HG02870 (cell line): ENCODE results near the gene UGT1A4.
"Not testable (repeated sequence)": the region's sequence is repeated elsewhere in the genome, so short reads cannot be mapped to it uniquely, and the experiment has no call there.

ENCODE experiments used
- ATAC-seq: cut with Tn5 transposase; IDR thresholded peaks from one replicate; pipeline ENCODE4 v1.9.1; 2021; ENCODE audit warnings: mild to moderate bottlenecking, moderate library complexity; ENCODE audit not compliant: unreplicated experiment

Gene UGT1A4

GRCh38 chr2:233699424-233700027 lies 19.0 kb upstream of the UGT1A4 start:
- ATAC-seq: no peak

GRCh38 chr2:233700028-233700635 lies 18.4 kb upstream of the UGT1A4 start:
- no peak for ATAC-seq

- ATAC-seq: not testable (repeated sequence)
These were observed 17.7 kb upstream of the UGT1A4 start for GRCh38 chr2:233700842-233701241.

GRCh38 chr2:233702238-233702637 lies 16.3 kb upstream of the UGT1A4 start:
- ATAC-seq: no peak

GRCh38 chr2:233705911-233706506 lies 12.5 kb upstream of the UGT1A4 start:
- no peak for ATAC-seq

GRCh38 chr2:233706720-233707119 lies 11.8 kb upstream of the UGT1A4 start:
- ATAC-seq: no peak

- ATAC-seq: no peak
These were observed 10.4 kb upstream of the UGT1A4 start for GRCh38 chr2:233707940-233708644.

GRCh38 chr2:233708942-233709341 lies 9.6 kb upstream of the UGT1A4 start:
- ATAC-seq: no peak

GRCh38 chr2:233711312-233712008 lies 7.1 kb upstream of the UGT1A4 start:
- ATAC-seq: no peak

- ATAC-seq: no peak
These were observed 5.8 kb upstream of the UGT1A4 start, which contains the start of gene UGT1A5 for GRCh38 chr2:233712611-233713261. UGT1A5 (plus strand) TSS chr2:233712907; CDS start chr2:233712992, 85 bp downstream.

- ATAC-seq: no peak
These were observed 5.3 kb upstream of the UGT1A4 start for GRCh38 chr2:233713262-233713615.

- ATAC-seq: no peak
These were observed 4.4 kb upstream of the UGT1A4 start for GRCh38 chr2:233714121-233714520.

- no peak for ATAC-seq
These were observed 10.3 kb downstream of the UGT1A4 start, which contains the start of gene UGT1A3 for GRCh38 chr2:233728723-233729301. UGT1A3 (plus strand) TSS chr2:233729042; CDS start chr2:233729127, 85 bp downstream.

- not testable (repeated sequence) for ATAC-seq
These were observed 18.5 kb downstream of the UGT1A4 start for GRCh38 chr2:233736868-233737653.

- no peak for ATAC-seq
These were observed 22.3 kb downstream of the UGT1A4 start for GRCh38 chr2:233740870-233741269.

GRCh38 chr2:233743464-233744259 lies 25.1 kb downstream of the UGT1A4 start:
- ATAC-seq: no peak

GRCh38 chr2:233745073-233745755 lies 26.7 kb downstream of the UGT1A4 start:
- no peak for ATAC-seq

- ATAC-seq: not testable (repeated sequence)
These were observed 27.3 kb downstream of the UGT1A4 start for GRCh38 chr2:233745838-233746237.
